Measurements from ENCODE around the gene SPC24.
"Not testable (repeated sequence)": the region's sequence is repeated elsewhere in the genome, so short reads cannot be mapped to it uniquely, and the experiment has no call there.

The SPC24 gene

GRCh38 chr19:11136400-11137101 is 19.0 kb downstream of the SPC24 start:
- Histone ChIP-seq H3K27me3 (peaks cover 24% of the 10 kb centered on the region), H3K9me3 (no peaks in the 10 kb centered on the region), H3K4me3 (ENCODE audit: low read depth in 1 of 2, low read length in 1 of 2) (no peak overlapping the region), H3K36me3 (no peaks in the 10 kb centered on the region), H3K27ac (no peak overlapping the region), H3K4me1 (ENCODE audit: control insufficient read depth in 1 of 2, insufficient read depth in 1 of 2, low read depth in 1 of 2, low read length in 1 of 2) (peaks cover 18 to 23% of the 10 kb centered on the region in 2 experiments)
- TF ChIP-seq CTCF (IDR thresholded peaks at IDR 0.05), result no peak

GRCh38 chr19:11131471-11131870 is 24.1 kb downstream of the SPC24 start:
- H3K27ac ChIP-seq, result no peak overlapping the region
- no peaks in the 10 kb centered on the region for H3K9me3 ChIP-seq
- H3K27me3 ChIP-seq, result no peaks in the 10 kb centered on the region
- no peaks in the 10 kb centered on the region for H3K36me3 ChIP-seq
- H3K4me3 ChIP-seq (ENCODE audit: low read depth in 1 of 2, low read length in 1 of 2), result no peak overlapping the region
- peaks cover 2 to 5% of the 10 kb centered on the region in 2 experiments for H3K4me1 ChIP-seq (ENCODE audit: control insufficient read depth in 1 of 2, insufficient read depth in 1 of 2, low read depth in 1 of 2, low read length in 1 of 2)
- TF ChIP-seq CTCF (IDR thresholded peaks at IDR 0.05), result no peak

GRCh38 chr19:11130824-11131455 is 24.6 kb downstream of the SPC24 start:
- no peaks in the 10 kb centered on the region for H3K36me3 ChIP-seq
- no peak overlapping the region for H3K27ac ChIP-seq
- H3K4me3 ChIP-seq (ENCODE audit: low read depth in 1 of 2, low read length in 1 of 2), result no peak overlapping the region
- peak; percentile 95 for TF ChIP-seq CTCF (IDR thresholded peaks at IDR 0.05)
- peaks cover 0 to 5% of the 10 kb centered on the region in 2 experiments for H3K4me1 ChIP-seq (ENCODE audit: control insufficient read depth in 1 of 2, insufficient read depth in 1 of 2, low read depth in 1 of 2, low read length in 1 of 2)
- no peaks in the 10 kb centered on the region for H3K27me3 ChIP-seq
- no peaks in the 10 kb centered on the region for H3K9me3 ChIP-seq

GRCh38 chr19:11127905-11128304 is 27.7 kb downstream of the SPC24 start:
- no peaks in the 10 kb centered on the region for H3K9me3 ChIP-seq
- H3K4me1 ChIP-seq (ENCODE audit: control insufficient read depth in 1 of 2, insufficient read depth in 1 of 2, low read depth in 1 of 2, low read length in 1 of 2), result peaks cover 0 to 5% of the 10 kb centered on the region in 2 experiments
- no peaks in the 10 kb centered on the region for H3K36me3 ChIP-seq
- H3K27me3 ChIP-seq, result no peaks in the 10 kb centered on the region
- H3K27ac ChIP-seq, result no peak overlapping the region
- no peak for TF ChIP-seq CTCF (IDR thresholded peaks at IDR 0.05)
- H3K4me3 ChIP-seq (ENCODE audit: low read depth in 1 of 2, low read length in 1 of 2), result no peak overlapping the region

- Histone ChIP-seq H3K4me3 (ENCODE audit: low read depth in 1 of 2, low read length in 1 of 2) (no peak overlapping the region), H3K4me1 (ENCODE audit: control insufficient read depth in 1 of 2, insufficient read depth in 1 of 2, low read depth in 1 of 2, low read length in 1 of 2) (peaks cover 0 to 5% of the 10 kb centered on the region in 2 experiments), H3K27ac (no peak overlapping the region), H3K36me3 (no peaks in the 10 kb centered on the region), H3K9me3 (no peaks in the 10 kb centered on the region), H3K27me3 (no peaks in the 10 kb centered on the region)
- peak; percentile 72 for TF ChIP-seq CTCF (IDR thresholded peaks at IDR 0.05)
Measured at GRCh38 chr19:11125994-11126685, 29.4 kb downstream of the SPC24 start.

- not testable (repeated sequence) for H3K4me1 ChIP-seq (ENCODE audit: control insufficient read depth in 1 of 2, insufficient read depth in 1 of 2, low read depth in 1 of 2, low read length in 1 of 2); H3K27me3 ChIP-seq; H3K9me3 ChIP-seq; H3K36me3 ChIP-seq; H3K27ac ChIP-seq; H3K4me3 ChIP-seq (ENCODE audit: low read depth in 1 of 2, low read length in 1 of 2)
Measured at GRCh38 chr19:11124157-11124556, 31.4 kb downstream of the SPC24 start.
